IMR-90 (cell line): ENCODE measurements around the gene LAG3. TPM values are rescaled to one million over a fixed set of nuclear protein-coding genes. Genes with fewer than 3 reads are reported as not detected.

Source experiments
- ATAC-seq: fragments of 200-7000 bp; cut with Tn5 transposase; 2 replicates; pipeline ENCODE4 v1.9.1; 2020; ENCODE audit warnings: low read depth, mild to moderate bottlenecking, moderate library complexity
- BruUV-seq: library from RNA; stranded (reverse); fragments of 400-500 nt; replicated peaks from 2 replicates; lab custom pipeline; 2021; lab: Mats Ljungman, UMichigan
- CTCF ChIA-PET: fragments of 300-600 bp; formaldehyde crosslinking; extraction: SDS; loops from one replicate; lab custom pipeline; 2021; ENCODE audit warnings: antibody characterized with exemption; lab: Yijun Ruan, JAX
- POLR2A ChIA-PET: fragments of 300-600 bp; sonication (Branson Sonifier 250); formaldehyde crosslinking; loops from one replicate; lab custom pipeline; 2022; ENCODE audit warnings: antibody characterized with exemption; ENCODE audit not compliant: unreplicated experiment; lab: Charles Lee
- DNase-seq: peaks from one replicate; pipeline ENCODE4 v3.0.0; 2013
- H2AFZ ChIP-seq: replicated peaks from 2 replicates; pipeline ENCODE3; 2013; ENCODE audit warnings: low read length, mild to moderate bottlenecking; ENCODE audit not compliant: poor library complexity
- H2AK5ac ChIP-seq: 2 replicates; pipeline ENCODE4 v1.6.1; 2013; ENCODE audit warnings: low read depth, low read length, inconsistent platforms
- H2AK9ac ChIP-seq: replicated peaks from 2 replicates; pipeline ENCODE3; 2013; ENCODE audit warnings: mild to moderate bottlenecking, low read depth, low read length, moderate library complexity; ENCODE audit not compliant: poor library complexity
- H2BK120ac ChIP-seq: 2 replicates; pipeline ENCODE4 v1.6.1; 2013; ENCODE audit warnings: low read depth, low read length, inconsistent platforms
- H2BK15ac ChIP-seq: 3 replicates; pipeline ENCODE4 v1.6.1; 2013; ENCODE audit warnings: low read depth, low read length, inconsistent platforms
- H2BK20ac ChIP-seq: 2 replicates; pipeline ENCODE4 v1.6.1; 2013; ENCODE audit warnings: low read depth, mild to moderate bottlenecking, inconsistent platforms, low read length, moderate library complexity
- H2BK5ac ChIP-seq: 2 replicates; pipeline ENCODE4 v1.6.1; 2013; ENCODE audit warnings: mild to moderate bottlenecking, low read depth, low read length, inconsistent platforms; ENCODE audit not compliant: poor library complexity, severe bottlenecking
- H3K14ac ChIP-seq: replicated peaks from 2 replicates; pipeline ENCODE4 v1.6.1; 2013; ENCODE audit warnings: low read depth, low read length, inconsistent platforms
- H3K18ac ChIP-seq: 2 replicates; pipeline ENCODE4 v1.6.1; 2013; ENCODE audit warnings: low read depth, low read length, control low read depth
- H3K23ac ChIP-seq: 2 replicates; pipeline ENCODE4 v1.6.1; 2013; ENCODE audit warnings: low read depth, low read length, inconsistent platforms
- H3K27ac ChIP-seq: 2 replicates; pipeline ENCODE4 v1.5.1; 2013; ENCODE audit warnings: mild to moderate bottlenecking, control low read depth, low read length; ENCODE audit not compliant: insufficient read depth
- H3K27me3 ChIP-seq: 2 replicates; pipeline ENCODE4 v1.6.1; 2013; ENCODE audit warnings: low read length; ENCODE audit not compliant: control insufficient read depth, insufficient read depth
- H3K36me3 ChIP-seq: 2 replicates; pipeline ENCODE4 v1.6.1; 2013; ENCODE audit warnings: low read length, mixed read lengths; ENCODE audit not compliant: control insufficient read depth, insufficient read depth
- H3K4ac ChIP-seq: 2 replicates; pipeline ENCODE4 v1.6.1; 2013; ENCODE audit warnings: low read depth, low read length, inconsistent platforms
- H3K4me1 ChIP-seq: 2 replicates; pipeline ENCODE4 v1.6.1; 2013; ENCODE audit warnings: low read length, mixed read lengths; ENCODE audit not compliant: control insufficient read depth, insufficient read depth
- H3K4me2 ChIP-seq: 2 replicates; pipeline ENCODE4 v1.6.1; 2013; ENCODE audit warnings: low read depth, mild to moderate bottlenecking, control low read depth, low read length, moderate library complexity
- H3K4me3 ChIP-seq: 2 replicates; pipeline ENCODE4 v1.5.1; 2013; ENCODE audit warnings: low read depth, mild to moderate bottlenecking, control low read depth, low read length, moderate library complexity; ENCODE audit not compliant: insufficient read depth
- H3K56ac ChIP-seq: 2 replicates; pipeline ENCODE4 v1.6.1; 2013; ENCODE audit warnings: low read length, inconsistent platforms; ENCODE audit not compliant: insufficient read depth; ENCODE audit errors: extremely low read depth
- H3K79me1 ChIP-seq, 2 experiments: 2 replicates each; pipeline ENCODE4 v1.6.1; 2013; ENCODE audit warnings: low read length in 2 of 2, inconsistent platforms in 1 of 2, low read depth in 1 of 2
- H3K9ac ChIP-seq: 2 replicates; pipeline ENCODE4 v1.6.1; 2013; ENCODE audit warnings: low read depth, low read length, control low read depth
- H3K9me1 ChIP-seq: 2 replicates; pipeline ENCODE4 v1.6.1; 2013; ENCODE audit warnings: low read length, inconsistent platforms; ENCODE audit not compliant: insufficient read depth
- H3K9me3 ChIP-seq: 2 replicates; pipeline ENCODE4 v1.6.1; 2013; ENCODE audit warnings: low read length; ENCODE audit not compliant: control insufficient read depth, insufficient read depth
- H4K20me1 ChIP-seq: 2 replicates; pipeline ENCODE4 v1.6.1; 2013; ENCODE audit warnings: low read length, inconsistent platforms; ENCODE audit not compliant: insufficient read depth
- H4K5ac ChIP-seq: 2 replicates; pipeline ENCODE4 v1.6.1; 2013; ENCODE audit warnings: mild to moderate bottlenecking, low read depth, low read length, control low read depth
- H4K8ac ChIP-seq, 2 experiments: 2 replicates each; pipeline ENCODE4 v1.6.1; 2013; ENCODE audit warnings: low read depth in 2 of 2, low read length in 2 of 2, control low read depth in 1 of 2, inconsistent platforms in 1 of 2
- H4K91ac ChIP-seq: 2 replicates; pipeline ENCODE4 v1.6.1; 2013; ENCODE audit warnings: low read depth, low read length, inconsistent platforms; ENCODE audit not compliant: insufficient read depth
- BHLHE40 ChIP-seq: fragments of 150-350 bp; IDR thresholded peaks from 2 replicates; pipeline ENCODE4 v1.6.1; 2016; ENCODE audit warnings: mild to moderate bottlenecking, low read depth, low read length
- CHD1 ChIP-seq: IDR thresholded peaks from 2 replicates; pipeline ENCODE4 v1.6.1; 2012; ENCODE audit warnings: low read depth, low read length, improper control_type of control experiment
- MAFK ChIP-seq: IDR thresholded peaks from 2 replicates; pipeline ENCODE4 v1.6.1; 2012; ENCODE audit warnings: low read depth, low read length, improper control_type of control experiment
- MAZ ChIP-seq: IDR thresholded peaks from 2 replicates; pipeline ENCODE4 v1.6.1; 2012; ENCODE audit warnings: low read depth, mild to moderate bottlenecking, low read length, improper control_type of control experiment, moderate library complexity, borderline replicate concordance
- MXI1 ChIP-seq: IDR thresholded peaks from 2 replicates; pipeline ENCODE4 v1.6.1; 2012; ENCODE audit warnings: low read depth, mild to moderate bottlenecking, low read length, moderate library complexity, borderline replicate concordance
- NFE2L2 ChIP-seq: fragments of 150-350 bp; IDR thresholded peaks from 2 replicates; pipeline ENCODE4 v1.6.1; 2016; ENCODE audit warnings: low read depth, mild to moderate bottlenecking, low read length
- POLR2A ChIP-seq: IDR thresholded peaks from 2 replicates; pipeline ENCODE4 v1.6.1; 2012; ENCODE audit warnings: mild to moderate bottlenecking, low read depth, low read length
- RAD21 ChIP-seq: IDR thresholded peaks from 2 replicates; pipeline ENCODE4 v1.6.1; 2012; ENCODE audit warnings: low read length, improper control_type of control experiment
- RCOR1 ChIP-seq: IDR thresholded peaks from 2 replicates; pipeline ENCODE4 v1.6.1; 2012; ENCODE audit warnings: mild to moderate bottlenecking, low read length, improper control_type of control experiment; ENCODE audit not compliant: insufficient replicate concordance
- RFX5 ChIP-seq: IDR thresholded peaks from 2 replicates; pipeline ENCODE4 v1.8.0; 2012; ENCODE audit warnings: low read depth, mild to moderate bottlenecking, low read length, moderate library complexity
- WGBS, 2 experiments: methylation state at CpG; one replicate each; pipeline versions ENCODE4 v1.1.5 to v1.1.7; 2013; ENCODE audit warnings: missing lambda C conversion rate in 2 of 2; ENCODE audit not compliant: insufficient read length in 1 of 2; ENCODE audit errors: extremely low coverage in 2 of 2; 5-methylcytosine and 5-hydroxymethylcytosine counted together
- dilution Hi-C: fragments of 300-500 bp; cut with HindIII; formaldehyde crosslinking; loops from one replicate; pipeline ENCODE4 v1.14.3; 2018; ENCODE audit warnings: low sequenced_read_pairs; ENCODE audit not compliant: unreplicated experiment
- in situ Hi-C: fragments of 300-500 bp; cut with MboI; formaldehyde crosslinking; loops from 3 replicates; pipeline ENCODE4 v1.14.3; 2019; ENCODE audit warnings: low sequenced_read_pairs, inconsistent platforms, mixed read lengths
- intact Hi-C: fragments of 100-400 bp; cut with micrococcal nuclease; formaldehyde crosslinking; loops from 2 replicates; pipeline ENCODE4 v1.10.0; 2022
- polyA plus RNA-seq, 3 experiments: library from polyadenylated mRNA; depleted of rRNA; stranded (reverse); fragments of >200 nt; gene quantifications; 2 replicates each; pipeline ENCODE4 v1.2.3, GENCODE V29; 2012; ENCODE audit warnings: low replicate concordance in 1 of 3
- total RNA-seq: library from RNA; depleted of rRNA; stranded (reverse); fragments of >200 nt; gene quantifications from 2 replicates; pipeline ENCODE4 v1.2.3, GENCODE V29; 2012
- TF ChIP-seq, protein P1 (sequence below): fragments of 150-350 bp; IDR thresholded peaks from 2 replicates; pipeline ENCODE4 v1.6.1; 2016; ENCODE audit warnings: low read depth, mild to moderate bottlenecking, low read length, moderate library complexity, borderline replicate concordance
- TF ChIP-seq, protein P2 (sequence below): conservative IDR thresholded peaks from 2 replicates; pipeline ENCODE4 v1.5.1; 2012; ENCODE audit warnings: mild to moderate bottlenecking, low read depth, low read length, improper control_type of control experiment
- TF ChIP-seq, protein P3 (sequence below): fragments of 150-350 bp; IDR thresholded peaks from 2 replicates; pipeline ENCODE4 v1.6.1; 2017; ENCODE audit warnings: mild to moderate bottlenecking, antibody characterized with exemption, low read length, low read depth

The LAG3 gene
- total and polyA plus RNA-seq, 2 of the 4 experiments (the other 2 are of a cell fraction): 0.41 TPM; not detected in 1

DNA sequence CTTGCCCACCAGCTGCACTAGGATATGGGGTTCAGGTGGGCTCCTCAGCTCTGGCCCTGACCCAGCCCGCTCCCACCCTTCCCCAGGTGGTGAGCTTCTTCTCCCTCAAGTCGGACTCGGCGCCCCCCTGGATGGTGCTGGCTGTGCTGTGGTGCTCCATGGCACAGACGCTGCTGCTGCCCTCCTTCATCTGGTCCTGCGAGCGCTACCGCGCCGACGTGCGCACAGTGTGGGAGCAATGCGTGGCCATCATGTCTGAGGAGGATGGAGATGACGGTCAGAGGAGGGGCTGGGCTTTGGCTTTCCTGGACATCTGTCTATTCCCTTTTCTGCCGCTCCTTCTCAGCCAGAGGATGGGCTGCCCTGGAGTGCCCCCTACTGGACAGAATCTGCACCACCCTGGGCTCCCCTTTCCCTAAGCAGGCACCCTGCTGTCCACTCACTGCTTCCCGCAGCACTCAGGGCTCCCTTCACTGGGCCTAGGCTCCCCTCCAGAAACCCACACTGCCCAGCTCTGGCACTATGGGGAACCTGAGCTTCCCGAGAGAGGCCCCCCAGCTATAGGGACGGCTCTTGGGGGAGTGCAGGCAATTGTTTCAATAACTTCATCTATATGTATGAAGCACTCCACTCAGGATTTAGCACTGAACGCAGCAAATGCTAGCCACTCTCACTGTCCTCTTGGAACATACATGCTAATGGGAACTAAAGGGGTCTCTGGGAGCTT, 53.2 kb downstream of the LAG3 start:
- no peaks in the 10 kb centered on the region for H3K9me3 ChIP-seq
- peaks cover 11 to 52% of the 10 kb centered on the region in 2 experiments; a peak in 3 of 4 replicates for H3K79me1 ChIP-seq
- H3K4me3 ChIP-seq: peak overlapping the region; percentile 18; the same call in 1 of the 2 replicates
- no peak overlapping the region for H2BK15ac ChIP-seq
- H4K91ac ChIP-seq: peak overlapping the region; percentile 38; the same call in 1 of the 2 replicates
- BruUV-seq: no TSS peak
- dilution Hi-C loops (no loop called here), intact Hi-C loops (loop anchor here (1.0 to 5.0 kb wide), 6 partner anchors 47 to 209 kb away; partner anchors contain the start of genes MLF2 and ZNF384), in situ Hi-C loops (loop anchor here (5.0 to 10.0 kb wide), 2 partner anchors 73 to 211 kb away; partner anchors contain the start of gene MLF2)
- peaks cover 3% of the 10 kb centered on the region for H3K36me3 ChIP-seq
- H3K4me2 ChIP-seq: peak overlapping the region; percentile 73
- POLR2A ChIA-PET: no interaction called here
- WGBS, 2 experiments: 18% methylated on average over 2 of the region's 19 CpGs; no CpG with 5 or more reads in 1 of the 2 experiments
- H3K9ac ChIP-seq: no peak overlapping the region
- H3K27me3 ChIP-seq: peaks cover 2% of the 10 kb centered on the region; the same call in 1 of the 2 replicates
- peaks cover 6% of the 10 kb centered on the region for H3K9me1 ChIP-seq
- no peak overlapping the region for H2BK20ac ChIP-seq
- peak overlapping the region in 1 of 2 experiments; percentile 78; a peak in 1 of 4 replicates for H4K8ac ChIP-seq
- peak overlapping the region; percentile 94 for H2AK9ac ChIP-seq
- H3K14ac ChIP-seq: peak overlapping the region; percentile 67
- peak overlapping the region; percentile 89 for H2AFZ ChIP-seq
- DNase-seq (peak; percentile 84), ATAC-seq (peak; percentile 47)
- CTCF ChIA-PET: interaction anchor here (1.0 kb wide), 1 partner anchor 59 kb away, joined by 4 read pairs; the partner anchor contains the start of gene PTMS
- H4K20me1 ChIP-seq: peaks cover 9% of the 10 kb centered on the region; the same call in 1 of the 2 replicates
- H2AK5ac ChIP-seq: peak overlapping the region; percentile 69
- H4K5ac ChIP-seq: no peak overlapping the region; the same call in 1 of the 2 replicates
- H3K4ac ChIP-seq: peak overlapping the region; percentile 68
- H3K56ac ChIP-seq: no peak overlapping the region
- H3K27ac ChIP-seq: no peak overlapping the region
- no peak overlapping the region for H3K18ac ChIP-seq
- H3K4me1 ChIP-seq: peaks cover 25% of the 10 kb centered on the region
- peak overlapping the region; percentile 19 for H3K23ac ChIP-seq
- H2BK120ac ChIP-seq: 0 out of 2 replicates have a peak overlapping the region, but pooled peaks have one; percentile 4
- H2BK5ac ChIP-seq: no peak overlapping the region
- TF ChIP-seq MAZ (peak; percentile 51), RFX5 (no peak), RCOR1 (peak; percentile 30), POLR2A (no peak), NFE2L2 (no peak), MXI1 (peak; percentile 24; the same call in 1 of the 2 replicates), BHLHE40 (no peak), CHD1 (no peak), RAD21 (peak; percentile 96), MAFK (no peak)
- TF ChIP-seq, protein P1, sequence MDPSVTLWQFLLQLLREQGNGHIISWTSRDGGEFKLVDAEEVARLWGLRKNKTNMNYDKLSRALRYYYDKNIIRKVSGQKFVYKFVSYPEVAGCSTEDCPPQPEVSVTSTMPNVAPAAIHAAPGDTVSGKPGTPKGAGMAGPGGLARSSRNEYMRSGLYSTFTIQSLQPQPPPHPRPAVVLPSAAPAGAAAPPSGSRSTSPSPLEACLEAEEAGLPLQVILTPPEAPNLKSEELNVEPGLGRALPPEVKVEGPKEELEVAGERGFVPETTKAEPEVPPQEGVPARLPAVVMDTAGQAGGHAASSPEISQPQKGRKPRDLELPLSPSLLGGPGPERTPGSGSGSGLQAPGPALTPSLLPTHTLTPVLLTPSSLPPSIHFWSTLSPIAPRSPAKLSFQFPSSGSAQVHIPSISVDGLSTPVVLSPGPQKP: no peak
- TF ChIP-seq, protein P2, sequence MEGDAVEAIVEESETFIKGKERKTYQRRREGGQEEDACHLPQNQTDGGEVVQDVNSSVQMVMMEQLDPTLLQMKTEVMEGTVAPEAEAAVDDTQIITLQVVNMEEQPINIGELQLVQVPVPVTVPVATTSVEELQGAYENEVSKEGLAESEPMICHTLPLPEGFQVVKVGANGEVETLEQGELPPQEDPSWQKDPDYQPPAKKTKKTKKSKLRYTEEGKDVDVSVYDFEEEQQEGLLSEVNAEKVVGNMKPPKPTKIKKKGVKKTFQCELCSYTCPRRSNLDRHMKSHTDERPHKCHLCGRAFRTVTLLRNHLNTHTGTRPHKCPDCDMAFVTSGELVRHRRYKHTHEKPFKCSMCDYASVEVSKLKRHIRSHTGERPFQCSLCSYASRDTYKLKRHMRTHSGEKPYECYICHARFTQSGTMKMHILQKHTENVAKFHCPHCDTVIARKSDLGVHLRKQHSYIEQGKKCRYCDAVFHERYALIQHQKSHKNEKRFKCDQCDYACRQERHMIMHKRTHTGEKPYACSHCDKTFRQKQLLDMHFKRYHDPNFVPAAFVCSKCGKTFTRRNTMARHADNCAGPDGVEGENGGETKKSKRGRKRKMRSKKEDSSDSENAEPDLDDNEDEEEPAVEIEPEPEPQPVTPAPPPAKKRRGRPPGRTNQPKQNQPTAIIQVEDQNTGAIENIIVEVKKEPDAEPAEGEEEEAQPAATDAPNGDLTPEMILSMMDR: peak; percentile 97
- TF ChIP-seq, protein P3, sequence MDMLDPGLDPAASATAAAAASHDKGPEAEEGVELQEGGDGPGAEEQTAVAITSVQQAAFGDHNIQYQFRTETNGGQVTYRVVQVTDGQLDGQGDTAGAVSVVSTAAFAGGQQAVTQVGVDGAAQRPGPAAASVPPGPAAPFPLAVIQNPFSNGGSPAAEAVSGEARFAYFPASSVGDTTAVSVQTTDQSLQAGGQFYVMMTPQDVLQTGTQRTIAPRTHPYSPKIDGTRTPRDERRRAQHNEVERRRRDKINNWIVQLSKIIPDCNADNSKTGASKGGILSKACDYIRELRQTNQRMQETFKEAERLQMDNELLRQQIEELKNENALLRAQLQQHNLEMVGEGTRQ: no peak
